Stimulated activated CD4-positive, alpha-beta T cell treated with anti-CD3 and anti-CD28 coated beads, TNF-alpha, amount 100 ng/mL, for 48 hours (primary cell): ENCODE results near the gene TMPRSS3.

Experiments used
- DNase-seq, 3 donors: peaks; one replicate each; pipeline ENCODE4 v3.0.0-alpha.2; 2020; ENCODE audit warnings: low read depth in 3 of 3

Gene TMPRSS3

DNA sequence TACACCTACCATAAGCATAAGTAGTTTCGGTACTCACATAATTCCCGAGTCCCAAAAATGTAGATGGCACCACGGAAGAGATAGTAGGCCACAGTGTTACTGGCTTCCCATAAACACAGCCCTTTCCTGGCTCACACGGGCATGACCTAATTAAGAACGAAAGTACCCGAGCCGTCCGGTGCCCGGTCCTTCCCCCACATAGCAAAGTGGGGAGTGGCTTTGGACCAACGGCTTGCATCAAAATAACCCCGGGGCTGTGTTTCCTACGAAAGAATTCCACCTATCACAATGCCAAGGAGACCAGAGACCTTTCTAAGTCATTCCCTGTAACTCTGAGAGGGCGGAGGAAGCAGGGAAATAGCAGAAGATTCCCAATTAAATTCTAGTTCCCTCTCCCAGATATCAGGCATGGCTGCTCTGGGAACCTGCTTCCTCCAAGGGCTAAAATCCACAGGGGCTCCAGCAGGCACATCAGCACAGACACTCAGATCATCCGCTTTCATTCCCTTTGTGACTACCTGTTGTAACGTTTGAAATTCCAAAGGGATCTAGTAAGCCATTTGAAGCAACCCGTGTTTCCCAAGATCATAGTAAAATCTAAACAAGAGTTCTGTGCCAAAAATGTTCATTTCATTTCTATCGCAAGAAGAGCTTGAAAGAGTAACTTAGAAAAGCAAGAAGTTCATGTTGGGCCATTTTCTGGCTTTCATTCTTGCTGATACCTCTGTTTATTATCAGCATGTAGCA is at the start of gene TMPRSS3:
Gene TMPRSS3, minus strand, starts transcription at position 148 of the 747 bp plus-strand sequence. CDS start 635 bp downstream, outside the sequence.
- DNase-seq, result no peak

DNA sequence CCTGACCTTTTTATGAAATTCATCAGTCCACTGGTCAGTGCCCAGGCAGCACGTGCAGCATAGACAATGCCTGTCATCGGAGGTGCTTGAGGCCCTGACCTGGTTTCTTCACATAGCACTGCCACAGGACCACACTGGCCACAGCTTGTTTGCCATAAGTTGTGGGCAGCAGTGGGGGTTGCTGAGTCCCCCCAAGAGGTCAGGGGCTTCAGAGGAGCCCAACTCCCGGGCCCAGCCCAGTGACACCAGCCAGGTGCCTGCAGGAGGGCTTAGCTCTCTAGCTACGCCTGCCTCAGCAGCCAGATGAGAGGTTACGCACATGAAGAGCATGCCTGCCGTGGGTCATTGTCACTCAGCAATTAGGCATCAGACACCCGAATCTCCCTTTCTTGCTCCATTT is 49.5 kb upstream of the TMPRSS3 start:
- DNase-seq, result no peak

DNA sequence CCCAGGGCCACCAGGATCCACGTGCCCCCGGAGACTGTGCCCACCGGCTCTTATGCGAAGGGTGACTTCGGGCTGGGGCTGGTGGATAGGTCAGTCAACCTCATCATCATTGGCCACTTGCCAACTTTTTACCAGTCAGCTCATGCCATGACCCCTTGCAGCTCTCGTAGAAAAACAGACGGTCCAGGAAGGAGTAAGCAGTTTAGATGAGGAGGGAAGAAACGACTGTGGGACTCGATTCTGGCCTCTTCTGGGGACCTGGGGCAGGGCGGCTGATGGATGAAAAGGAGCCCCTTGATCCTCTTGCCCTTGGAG is 48.9 kb upstream of the TMPRSS3 start:
- DNase-seq, result no peak

DNA sequence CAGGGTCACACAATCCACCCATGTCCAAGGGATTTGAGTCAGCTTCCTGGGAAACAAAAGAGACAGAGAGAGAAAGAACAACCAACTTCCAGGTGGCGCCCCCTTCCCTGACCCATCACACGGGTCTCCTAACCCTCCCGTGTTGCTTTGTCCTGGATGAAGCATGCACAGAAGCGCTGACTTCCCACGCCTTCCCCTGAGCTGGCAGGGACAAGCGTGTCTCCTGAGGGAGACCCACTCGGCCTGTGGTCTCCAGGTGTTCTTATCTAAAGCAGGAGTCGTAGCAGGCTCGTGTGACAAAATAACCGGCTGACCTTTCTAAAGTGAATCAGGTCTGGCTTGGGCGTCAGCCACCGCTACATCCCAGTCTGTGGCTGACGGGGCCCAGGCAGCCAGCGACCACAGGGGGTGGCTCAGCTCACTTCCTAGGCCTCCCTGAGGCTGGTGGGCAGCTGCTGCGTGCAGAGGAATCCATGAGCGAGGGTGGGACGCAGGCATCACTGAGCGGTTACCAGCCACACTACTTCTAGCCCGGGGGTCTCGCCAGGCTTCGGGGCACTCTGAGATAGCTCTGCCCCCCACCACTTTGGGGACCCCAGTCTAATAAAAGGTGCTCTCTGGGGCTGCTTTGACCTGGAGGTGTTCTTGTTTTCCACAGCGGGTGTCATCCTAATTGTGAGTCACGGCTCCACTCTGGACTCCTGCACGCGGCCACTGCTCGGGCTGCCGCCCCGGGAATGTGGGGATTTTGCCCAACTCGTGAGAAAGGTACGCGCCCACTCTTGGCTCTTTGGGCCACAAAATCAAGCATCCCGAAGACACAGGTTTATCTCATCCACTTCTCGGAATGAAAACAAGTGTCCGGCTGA is 48.3 kb upstream of the TMPRSS3 start:
- DNase-seq, result no peak

DNA sequence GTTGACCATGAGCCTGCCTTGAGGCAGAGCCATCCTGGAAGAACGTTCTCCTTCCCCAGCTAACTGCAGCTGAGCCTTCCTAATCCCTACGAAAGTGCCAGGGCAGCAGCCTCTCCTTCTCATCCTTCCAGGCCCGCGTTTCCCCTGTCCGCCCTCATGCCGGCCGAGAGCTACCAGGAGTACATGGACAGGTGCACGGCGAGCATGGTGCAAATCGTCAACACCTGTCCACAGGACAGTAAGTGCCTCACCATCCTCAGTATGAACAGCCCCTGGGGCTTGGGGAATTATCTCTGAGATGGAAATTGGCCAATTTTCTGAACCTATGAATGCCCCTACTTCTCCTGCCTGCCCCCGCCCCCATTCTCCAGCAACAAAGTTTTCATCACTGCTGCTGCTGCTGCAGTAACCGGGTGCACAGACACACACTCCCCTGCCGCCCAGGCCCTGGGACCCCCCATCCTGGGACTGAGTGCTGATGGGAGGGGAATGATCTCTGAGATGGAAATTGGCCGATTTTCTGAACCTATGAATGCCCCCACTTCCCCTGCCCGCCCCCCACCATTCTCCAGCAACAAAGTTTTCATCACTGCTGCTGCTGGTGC is 47.4 kb upstream of the TMPRSS3 start:
- DNase-seq, result no peak

DNA sequence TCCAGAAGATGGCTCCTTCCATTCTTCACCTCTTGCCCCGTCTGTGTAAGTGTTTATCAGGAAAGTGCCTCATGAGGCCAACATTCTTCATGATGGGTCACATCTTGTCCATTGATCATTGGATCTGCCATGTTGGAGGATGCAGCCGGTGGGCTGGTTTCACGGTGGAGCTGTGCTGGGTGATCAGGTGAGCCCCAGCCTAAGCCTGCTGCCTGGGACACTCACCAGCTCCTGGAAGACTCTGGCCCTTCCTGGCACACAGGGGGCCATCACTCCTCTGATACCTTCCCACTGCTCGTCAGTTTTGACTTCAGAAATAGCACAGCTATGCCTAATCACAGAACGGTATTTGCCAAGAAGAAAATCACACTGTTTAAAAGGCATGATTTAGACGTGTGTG is 46.1 kb upstream of the TMPRSS3 start:
- no peak for DNase-seq

DNA sequence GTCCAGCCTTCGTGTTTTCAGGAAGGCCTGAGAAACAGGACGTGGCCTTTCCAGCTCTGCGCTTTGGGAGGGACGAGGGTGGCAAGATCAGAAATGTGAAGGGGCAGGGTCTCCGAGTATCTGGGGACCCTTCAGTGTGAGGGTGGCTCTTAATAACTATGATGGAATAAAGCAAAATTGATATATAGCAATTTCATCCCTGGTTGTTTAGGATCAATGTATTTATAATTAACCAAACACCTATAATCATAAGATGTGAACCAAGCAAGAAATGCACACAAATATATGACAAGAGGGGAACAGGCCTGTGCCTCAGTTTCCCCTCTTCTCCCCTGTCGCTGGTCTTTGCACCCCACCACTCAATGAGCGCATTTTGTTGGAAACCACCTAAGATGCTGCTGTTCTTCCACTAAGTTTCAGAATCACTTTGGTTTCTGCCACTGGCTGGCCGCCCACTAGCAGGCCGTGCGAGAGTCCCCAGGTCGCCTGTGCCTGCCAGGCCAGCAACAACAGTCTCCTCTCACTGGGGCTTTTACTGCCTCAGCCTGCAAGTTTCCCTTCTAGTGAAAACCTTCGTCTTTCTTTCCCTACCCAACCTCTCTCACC is 44.4 kb upstream of the TMPRSS3 start:
- DNase-seq, result no peak

DNA sequence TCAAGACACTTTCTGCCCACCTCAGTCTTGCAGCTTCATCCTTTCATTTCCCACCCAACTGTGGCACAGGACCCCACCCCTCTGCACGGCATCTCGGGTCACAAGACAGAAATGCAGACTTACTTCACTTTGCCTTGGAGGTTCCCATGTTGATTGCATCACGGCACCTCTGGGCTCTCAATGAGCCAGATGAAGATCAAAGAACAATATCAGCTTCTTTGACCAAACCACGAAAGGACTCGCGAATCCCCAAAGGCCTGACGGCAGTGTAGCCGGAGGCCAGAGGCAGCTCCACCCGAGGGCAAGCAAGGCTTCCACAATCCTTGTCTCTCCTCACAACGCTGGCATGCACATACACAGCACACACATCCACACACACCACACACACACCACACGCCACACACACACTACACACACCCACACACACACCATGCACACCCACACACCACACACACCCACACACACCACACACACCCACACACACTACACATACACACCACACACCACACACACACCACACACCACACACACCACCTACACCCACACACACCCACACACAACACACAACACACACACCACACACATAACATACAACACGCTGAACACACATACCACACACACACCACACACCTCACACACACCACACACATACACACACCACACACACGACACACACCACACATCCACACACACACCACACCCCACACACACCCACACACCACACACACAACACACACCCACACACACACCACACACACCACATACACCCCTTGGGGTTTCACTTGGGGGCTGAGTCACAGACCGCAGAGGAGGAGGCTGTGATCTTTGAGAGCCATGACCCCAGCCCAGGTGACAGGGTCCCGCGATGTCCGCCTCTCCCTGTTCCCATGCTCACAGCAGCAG is 43.7 kb upstream of the TMPRSS3 start:
- DNase-seq, result no peak

DNA sequence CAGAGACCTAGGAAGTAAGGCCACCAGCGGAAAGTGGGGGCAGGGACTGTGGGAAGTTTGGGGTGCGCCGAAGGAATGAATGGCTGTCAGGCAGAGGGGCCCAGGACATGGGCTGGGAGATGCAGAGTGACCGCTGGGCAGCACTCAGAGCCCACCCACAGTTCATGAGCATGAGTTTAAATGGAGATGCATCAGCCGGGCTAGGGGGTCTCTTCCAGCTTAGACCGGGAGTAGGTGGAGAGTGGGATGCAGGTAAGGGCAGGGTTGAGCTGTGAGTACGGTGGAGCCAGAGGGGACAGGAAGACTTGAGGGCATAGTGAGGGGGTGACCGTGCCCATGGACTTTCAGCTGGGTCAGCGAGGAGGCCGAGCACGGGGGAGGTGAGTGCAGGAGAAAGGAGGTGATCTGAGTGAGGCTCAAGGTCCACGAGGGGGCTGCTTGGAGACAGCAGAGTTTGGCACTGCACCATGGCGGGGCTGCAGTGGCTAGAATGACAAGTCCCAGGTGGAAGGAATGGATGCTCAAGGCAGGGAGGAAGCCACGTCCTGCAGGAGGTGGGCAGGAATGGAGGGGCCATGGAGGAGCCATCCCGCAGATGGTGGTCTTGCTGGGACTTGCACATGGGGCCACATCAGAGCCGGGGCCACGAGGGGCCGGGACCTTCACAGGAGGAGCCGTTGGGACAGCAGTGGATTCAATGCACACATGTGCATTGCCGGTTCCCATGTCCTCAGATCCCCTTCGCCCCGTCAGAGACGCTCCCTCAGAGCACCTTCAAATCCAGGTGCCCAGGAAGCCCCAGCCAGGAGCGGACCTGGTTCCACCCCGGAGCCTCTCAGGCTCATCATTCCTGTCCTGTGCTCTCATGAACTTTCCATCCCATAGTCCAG is 42.7 kb upstream of the TMPRSS3 start:
- no peak for DNase-seq

DNA sequence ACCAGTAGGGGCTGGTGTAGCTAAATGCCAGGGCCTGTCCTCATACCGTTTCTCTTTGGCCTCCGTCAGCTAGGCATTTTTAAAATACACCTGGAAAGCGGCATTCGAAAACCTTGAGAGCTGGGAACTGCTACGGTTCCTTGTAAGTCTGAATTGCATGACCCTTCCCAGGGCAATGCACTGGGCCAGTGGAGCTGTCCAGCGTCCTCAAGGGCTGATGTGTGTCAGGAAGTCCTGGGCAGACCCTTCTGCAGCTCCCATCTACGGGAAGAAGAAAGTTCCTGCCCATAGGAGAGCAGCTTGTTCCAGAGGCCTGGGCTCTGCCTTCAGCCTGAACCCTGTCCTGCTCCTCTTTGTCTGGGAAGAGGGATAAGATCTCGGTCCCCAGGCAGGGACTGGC is 41.9 kb upstream of the TMPRSS3 start:
- no peak for DNase-seq

DNA sequence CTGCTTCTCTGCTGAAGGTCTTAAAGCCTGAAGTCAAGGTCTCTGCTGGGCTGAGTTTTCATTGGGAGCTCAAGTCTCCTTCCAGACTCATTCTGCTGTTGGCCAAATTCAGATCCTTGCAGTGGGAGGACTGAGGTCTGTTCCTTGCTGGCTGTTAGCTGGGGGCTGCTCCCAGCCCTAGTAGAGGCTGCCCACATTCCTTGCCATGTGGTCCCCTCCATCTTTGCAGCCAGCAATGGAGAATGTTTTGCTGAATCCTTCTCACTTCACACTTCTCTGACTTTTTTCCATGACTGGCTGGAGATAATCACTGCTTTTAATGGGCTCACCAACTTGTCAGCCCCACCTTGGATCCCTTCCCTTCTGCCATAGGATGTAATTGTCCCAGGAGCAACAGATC is 41.1 kb upstream of the TMPRSS3 start:
- no peak for DNase-seq

DNA sequence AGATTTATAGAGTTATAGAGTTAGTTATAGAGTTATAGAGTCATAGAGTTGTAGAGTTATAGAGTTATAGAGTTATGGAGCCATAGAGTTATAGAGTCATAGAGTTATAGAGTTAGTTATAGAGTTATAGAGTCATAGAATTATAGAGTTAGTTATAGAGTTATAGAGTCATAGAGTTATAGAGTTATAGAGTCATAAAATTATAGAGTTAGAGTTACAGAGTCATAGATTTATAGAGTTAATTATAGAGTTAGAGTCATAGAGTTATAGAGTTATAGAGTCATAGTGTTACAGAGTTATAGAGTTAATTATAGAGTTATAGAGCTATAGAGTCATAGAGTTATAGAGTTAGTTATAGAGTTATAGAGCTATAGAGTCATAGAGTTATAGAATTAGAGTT is 40.0 kb upstream of the TMPRSS3 start:
- DNase-seq, result no peak

DNA sequence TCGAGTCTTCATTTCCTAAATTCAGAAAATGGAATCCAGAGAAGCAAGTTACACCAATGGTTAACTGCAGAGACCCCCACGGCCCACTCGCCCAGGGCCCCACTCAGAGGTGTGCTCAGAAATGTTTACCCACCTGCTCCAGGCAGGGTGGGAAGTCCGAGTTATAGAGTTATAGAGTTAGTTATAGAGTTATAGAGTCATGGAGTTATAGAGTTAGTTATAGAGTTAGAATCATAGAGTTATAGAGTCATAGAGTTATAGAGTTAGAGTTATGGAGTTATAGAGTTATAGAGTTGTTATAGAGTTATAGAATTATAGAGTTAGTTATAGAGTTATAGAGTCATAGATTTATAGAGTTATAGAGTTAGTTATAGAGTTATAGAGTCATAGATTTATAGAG is 39.5 kb upstream of the TMPRSS3 start:
- DNase-seq, result no peak

DNA sequence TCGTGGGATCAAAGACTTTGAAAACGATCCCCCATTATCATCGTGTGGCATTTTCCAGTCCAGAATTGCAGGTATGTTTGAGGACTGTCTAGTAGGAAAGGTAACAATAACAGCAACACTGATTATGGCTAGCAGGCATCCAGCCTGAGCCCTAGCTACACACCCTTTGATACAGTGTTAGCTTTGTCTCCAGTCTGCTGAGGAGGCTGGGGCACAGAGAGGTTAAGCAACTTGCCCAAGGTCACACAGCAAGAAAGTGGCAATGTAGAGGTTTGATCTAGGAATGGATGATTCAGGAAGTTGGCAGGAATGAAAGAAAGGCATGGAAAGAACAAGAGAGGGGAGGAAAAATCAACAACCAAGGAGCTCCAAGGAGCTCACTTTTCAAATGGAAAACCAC is 39.0 kb upstream of the TMPRSS3 start:
- no peak for DNase-seq

DNA sequence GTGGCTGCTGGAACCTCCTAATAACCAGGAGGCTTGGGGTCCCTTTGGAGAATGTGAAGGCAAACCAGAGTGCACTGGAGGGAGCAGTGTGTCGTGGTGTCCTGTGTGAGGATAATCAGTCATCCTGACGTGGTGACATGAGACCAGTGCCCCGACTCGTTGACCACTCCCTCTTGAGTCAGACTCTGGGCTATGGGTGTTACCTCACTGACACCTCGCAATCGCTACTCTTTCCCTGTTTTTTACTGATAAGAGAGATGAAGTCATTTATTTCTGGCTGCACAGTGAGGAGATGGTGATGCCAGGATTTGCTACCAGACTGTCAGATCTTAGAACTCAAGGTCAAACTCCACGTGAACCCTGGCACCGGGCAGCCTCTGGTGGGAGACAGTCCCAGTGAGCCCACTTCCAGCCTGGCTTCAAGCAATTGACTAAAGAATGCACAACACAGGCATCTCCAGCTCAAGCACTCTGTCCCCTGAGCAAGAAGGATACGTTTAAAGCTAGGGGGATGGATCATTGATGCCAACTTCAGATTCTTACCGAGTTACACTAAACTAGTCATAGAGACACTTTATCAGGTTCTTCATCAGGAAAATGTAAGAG is 38.2 kb upstream of the TMPRSS3 start:
- no peak for DNase-seq

DNA sequence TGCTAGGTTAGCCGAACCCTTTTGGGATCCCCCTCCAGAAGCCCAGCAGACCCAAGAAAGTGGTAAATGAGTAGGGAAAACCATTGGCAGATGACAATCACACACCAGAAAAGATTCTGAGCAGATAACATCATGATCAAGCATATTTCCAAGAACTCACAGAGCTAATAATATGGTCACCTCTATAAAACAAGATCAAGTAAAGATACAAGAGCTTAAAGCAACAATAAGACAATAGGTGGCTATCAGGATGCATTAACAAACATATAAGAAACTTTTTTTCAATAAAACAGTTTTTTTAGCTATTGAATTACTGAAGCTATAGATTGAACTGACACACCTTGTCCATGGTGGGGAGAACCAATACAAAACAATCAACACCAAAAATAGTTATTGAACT is 36.8 kb upstream of the TMPRSS3 start:
- DNase-seq, result no peak

DNA sequence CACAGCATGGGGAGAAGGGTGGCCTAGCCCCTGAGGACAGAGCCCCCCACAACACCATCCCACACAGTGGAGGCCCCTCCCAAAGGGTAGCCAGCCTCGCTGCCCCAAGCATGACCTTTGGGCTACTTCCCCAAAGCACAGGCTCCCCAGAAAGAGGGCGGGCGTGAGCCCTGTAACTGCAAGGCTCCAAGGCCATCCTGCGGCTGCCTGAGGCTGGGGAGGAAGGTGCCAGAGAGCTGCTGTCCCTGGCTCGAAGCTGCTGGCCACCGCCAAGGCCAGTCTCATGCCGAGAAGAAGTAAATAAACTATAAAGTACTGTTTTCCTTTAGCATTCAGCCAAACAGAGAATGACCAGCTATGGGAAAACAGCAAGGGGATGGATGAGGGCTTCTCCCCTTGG is 35.3 kb upstream of the TMPRSS3 start:
- DNase-seq, result no peak

DNA sequence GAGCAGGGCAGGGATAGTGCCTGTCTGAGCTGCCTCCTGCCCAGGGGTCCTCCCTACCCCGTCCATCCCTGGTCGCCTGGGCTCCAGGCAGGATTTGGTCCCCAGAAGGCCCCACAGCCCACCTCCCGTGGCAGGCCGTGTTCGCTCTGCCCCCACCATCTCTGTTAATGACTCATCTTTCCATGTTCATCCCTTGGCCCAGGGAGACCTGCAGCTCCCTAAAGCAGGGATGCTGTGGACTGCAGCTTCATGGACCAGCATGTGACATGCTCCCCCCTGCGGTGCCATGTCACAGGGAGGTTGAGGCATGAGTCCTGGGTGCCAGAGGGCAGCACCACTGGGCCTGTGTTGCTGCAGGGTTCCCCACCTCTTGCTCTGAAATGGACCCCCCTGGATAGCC is 34.7 kb upstream of the TMPRSS3 start:
- no peak for DNase-seq

DNA sequence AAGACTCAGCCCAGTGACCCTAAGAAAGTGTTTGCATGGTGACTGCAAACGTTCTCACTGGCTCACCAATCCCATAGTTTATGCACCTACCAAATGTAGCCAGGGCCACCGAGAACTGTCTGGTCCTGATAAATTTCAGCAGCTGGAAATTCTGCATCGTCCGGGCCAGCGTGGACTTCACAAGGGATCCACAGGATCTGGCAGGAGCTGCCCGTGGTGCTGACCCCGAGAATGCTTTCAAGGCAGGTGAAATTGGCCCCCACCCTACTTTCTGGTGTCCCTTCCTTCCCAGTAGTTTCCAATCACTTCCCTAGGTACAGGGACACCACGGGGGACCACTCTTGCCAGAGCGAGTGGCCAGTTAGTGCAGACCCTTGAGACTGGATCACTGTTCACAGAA is 34.0 kb upstream of the TMPRSS3 start:
- DNase-seq, result no peak

DNA sequence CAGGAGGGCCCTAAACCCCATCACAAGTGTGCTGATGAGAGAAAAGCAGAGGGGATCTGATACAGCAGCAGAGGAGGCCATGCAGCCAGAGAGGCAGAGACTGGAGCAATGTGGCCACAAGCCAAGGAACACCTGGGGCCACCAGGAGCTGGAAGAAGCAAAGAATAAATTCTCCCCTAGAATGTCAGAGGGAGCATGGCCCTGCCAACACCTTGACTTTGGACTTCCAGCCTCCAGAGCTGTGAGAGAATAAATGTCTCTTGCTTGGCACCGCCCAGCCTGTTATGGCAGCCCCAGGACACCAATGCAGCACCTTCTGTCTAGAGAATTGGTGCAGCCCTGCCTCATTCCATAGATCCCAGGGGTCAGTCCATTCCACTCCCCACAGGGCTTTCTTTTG is 33.2 kb upstream of the TMPRSS3 start:
- no peak for DNase-seq
